T-cell (primary cell): Measurements from ENCODE around the gene DOK4. TPM values are rescaled to one million over a fixed set of nuclear protein-coding genes. Genes with fewer than 3 reads are reported as not detected.

Experiments used
- ATAC-seq, 4 experiments: fragments of 200-7000 bp in 3 of 4; fragments of 150-1000 bp in 1 of 4; cut with Tn5 transposase; replicated peaks in 1 of 4; 1 replicate in 3 of 4; 2 replicates in 1 of 4; pipeline ENCODE4 v1.10.0; 2021; ENCODE audit warnings: moderate library complexity in 3 of 4, mild to moderate bottlenecking in 2 of 4, moderate number of reproducible peaks in 1 of 4
- CTCF ChIA-PET, 2 donors: fragments of 300-600 bp; sonication (Branson Sonifier 250); formaldehyde crosslinking; loops; one replicate each; lab custom pipeline; 2022; ENCODE audit warnings: antibody characterized with exemption in 2 of 2; lab: Charles Lee
- POLR2A ChIA-PET, 2 donors: fragments of 300-600 bp; sonication (Branson Sonifier 250); formaldehyde crosslinking; loops; one replicate each; lab custom pipeline; 2022; ENCODE audit warnings: antibody characterized with exemption in 2 of 2; lab: Charles Lee
- DNase-seq, 35 experiments: peaks; one replicate each; pipeline versions ENCODE4 v3.0.0 to v3.0.0-alpha.2; 2013 to 2023
- H3K27ac ChIP-seq: one replicate; pipeline ENCODE4 v1.5.1; 2013; ENCODE audit warnings: low read length
- H3K27me3 ChIP-seq, 2 experiments: replicated peaks in 1 of 2; 1 replicate in 1 of 2; 2 replicates in 1 of 2; pipeline versions ENCODE4 v1.6.1 to v1.7.0; 2013; ENCODE audit warnings: low read length in 1 of 2, mixed read lengths in 1 of 2; ENCODE audit not compliant: control insufficient read depth in 2 of 2, insufficient read depth in 2 of 2; ENCODE audit errors: extremely low read depth in 1 of 2
- H3K36me3 ChIP-seq, 2 donors: 1 replicate in 1 of 2; 2 replicates in 1 of 2; pipeline versions ENCODE4 v1.6.1 to v1.7.0; 2013; ENCODE audit warnings: low read length in 1 of 2; ENCODE audit not compliant: control insufficient read depth in 2 of 2, insufficient read depth in 1 of 2; ENCODE audit errors: extremely low read depth in 1 of 2
- H3K4me1 ChIP-seq, 2 experiments: 1 replicate in 1 of 2; 2 replicates in 1 of 2; pipeline versions ENCODE4 v1.6.1 to v1.7.0; 2013; ENCODE audit warnings: low read length in 2 of 2, mixed read lengths in 1 of 2; ENCODE audit not compliant: insufficient read depth in 2 of 2, control insufficient read depth in 1 of 2; ENCODE audit errors: extremely low read depth in 1 of 2
- H3K4me3 ChIP-seq, 2 donors: 1 replicate in 1 of 2; 2 replicates in 1 of 2; pipeline versions ENCODE4 v1.5.1 to v1.7.0; 2013; ENCODE audit warnings: mild to moderate bottlenecking in 2 of 2, low read length in 1 of 2, moderate library complexity in 1 of 2; ENCODE audit not compliant: control insufficient read depth in 1 of 2; ENCODE audit errors: extremely low read depth in 1 of 2
- H3K9me3 ChIP-seq: 2 replicates; pipeline ENCODE4 v1.7.0; 2013
- H3K27ac Mint-ChIP-seq, 2 donors: one replicate each; pipeline ENCODE4 v1.8.0; 2020 to 2021; ENCODE audit warnings: mild to moderate bottlenecking in 2 of 2, mixed read lengths in 2 of 2
- H3K27me3 Mint-ChIP-seq, 2 donors: one replicate each; pipeline ENCODE4 v1.8.0; 2021 to 2022; ENCODE audit warnings: mixed read lengths in 2 of 2
- H3K36me3 Mint-ChIP-seq: one replicate; pipeline ENCODE4 v1.8.0; 2021; ENCODE audit warnings: mixed read lengths
- H3K4me1 Mint-ChIP-seq, 3 donors: one replicate each; pipeline ENCODE4 v1.8.0; 2020 to 2022; ENCODE audit warnings: mixed read lengths in 3 of 3, mild to moderate bottlenecking in 1 of 3
- H3K4me3 Mint-ChIP-seq, 3 donors: one replicate each; pipeline ENCODE4 v1.8.0; 2020 to 2022; ENCODE audit warnings: mild to moderate bottlenecking in 3 of 3, mixed read lengths in 3 of 3, moderate library complexity in 3 of 3
- H3K9me3 Mint-ChIP-seq, 3 donors: one replicate each; pipeline ENCODE4 v1.8.0; 2020 to 2022; ENCODE audit warnings: mixed read lengths in 3 of 3
- WGBS: methylation state at CpG from one replicate; pipeline ENCODE4 v1.1.5; 2013; ENCODE audit warnings: missing lambda C conversion rate; ENCODE audit not compliant: insufficient coverage; 5-methylcytosine and 5-hydroxymethylcytosine counted together
- total RNA-seq, 35 experiments: library from RNA in 6 of 35; stranded (reverse) in 6 of 35; fragments of 120-200 nt in 1 of 35; gene quantifications; one replicate each; pipeline versions ENCODE4 v1.2.1 to v1.2.4 and lab custom pipeline; 2013 to 2026

DOK4 gene
- total RNA-seq, 5 donors from 2014 or later (not counting 1 experiment from before 2014, with no cell fraction given) = 2.2 to 4.1 (median 3.1) TPM

DNA sequence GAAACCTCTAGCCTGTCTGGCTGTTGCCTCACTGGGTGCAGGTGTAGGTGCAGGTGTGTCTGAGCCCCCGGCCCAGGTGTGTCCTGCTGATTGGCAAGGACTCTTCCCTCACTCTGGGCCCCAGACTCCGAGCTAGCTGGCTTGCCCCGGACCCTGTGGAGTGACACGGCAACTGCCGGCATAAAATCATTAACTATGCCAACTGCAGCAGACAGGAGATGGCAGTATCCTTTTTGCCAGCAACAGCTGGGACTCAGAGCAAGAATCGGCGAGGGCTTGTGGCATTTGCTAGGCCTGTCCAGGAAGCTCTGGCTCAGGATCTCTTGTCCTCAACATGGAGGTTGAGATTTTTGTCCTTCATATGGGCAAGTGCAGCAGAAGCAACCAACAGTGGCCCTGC is 59.9 kb downstream of the DOK4 start:
- Histone ChIP-seq H3K27me3 (no peaks in the 10 kb centered on the region), H3K9me3 (no peaks in the 10 kb centered on the region), H3K4me1 (no peaks in the 10 kb centered on the region), H3K4me3 (no peak overlapping the region), H3K27ac (no peak overlapping the region), H3K36me3 (peaks cover 0 to 35% of the 10 kb centered on the region in 2 donors)
- 96% methylated on average over 7 of the region's 7 CpGs for WGBS
- H3K36me3 Mint-ChIP-seq = peaks cover 39% of the 10 kb centered on the region
- H3K4me1 Mint-ChIP-seq = peaks cover 0 to 6% (median 0%) of the 10 kb centered on the region in 3 donors
- no peaks in the 10 kb centered on the region for H3K27me3 Mint-ChIP-seq
- H3K27ac Mint-ChIP-seq = no peak overlapping the region
- no peak for DNase-seq
- no peaks in the 10 kb centered on the region for H3K9me3 Mint-ChIP-seq
- ChIA-PET CTCF (interaction anchor here in 1 of 2 donors (0.9 kb wide), 1 partner anchor 10 kb away, joined by 3 read pairs; no protein-coding TSS in a partner anchor), POLR2A (no interaction called here)
- ATAC-seq = no peak
- no peak overlapping the region for H3K4me3 Mint-ChIP-seq

DNA sequence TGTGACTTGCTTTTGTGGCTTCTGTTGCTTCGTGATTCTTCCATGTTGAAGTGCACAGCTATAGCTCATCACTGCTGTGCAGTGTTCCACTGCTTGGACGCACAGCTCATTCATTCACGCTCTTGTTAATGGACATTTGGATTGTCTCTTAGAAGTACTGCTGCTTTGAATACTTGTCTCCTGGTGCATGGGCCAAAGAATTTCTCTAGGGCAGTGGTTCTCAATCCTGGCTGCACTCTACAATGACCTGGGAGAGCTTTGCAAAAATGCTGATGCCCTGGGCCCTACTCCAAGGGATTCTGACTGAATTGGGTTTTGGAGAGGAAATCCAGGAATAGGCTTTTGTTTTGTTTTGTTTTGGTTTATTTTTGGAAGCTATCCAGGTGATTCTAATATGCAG is 61.7 kb downstream of the DOK4 start:
- no peaks in the 10 kb centered on the region for H3K9me3 ChIP-seq
- ATAC-seq = no peak
- H3K4me3 ChIP-seq = no peak overlapping the region
- ChIA-PET POLR2A (no interaction called here), CTCF (interaction anchor here in 1 of 2 donors (0.5 to 0.6 kb wide), 2 partner anchors 11 to 762 kb away, joined by 4 to 5 read pairs; no protein-coding TSS in a partner anchor)
- peaks cover 0 to 18% of the 10 kb centered on the region in 2 donors for H3K36me3 ChIP-seq
- H3K27me3 ChIP-seq = peaks cover 0 to 2% of the 10 kb centered on the region in 2 experiments
- DNase-seq = no peak
- H3K4me3 Mint-ChIP-seq = no peak overlapping the region
- 87% methylated on average over 3 of the region's 3 CpGs for WGBS
- H3K27ac ChIP-seq = no peak overlapping the region
- no peaks in the 10 kb centered on the region for H3K4me1 ChIP-seq
- H3K36me3 Mint-ChIP-seq = peaks cover 23% of the 10 kb centered on the region
- no peaks in the 10 kb centered on the region for H3K27me3 Mint-ChIP-seq
- H3K27ac Mint-ChIP-seq = no peak overlapping the region
- H3K4me1 Mint-ChIP-seq = peaks cover 0 to 3% (median 2%) of the 10 kb centered on the region in 3 donors
- H3K9me3 Mint-ChIP-seq = no peaks in the 10 kb centered on the region

DNA sequence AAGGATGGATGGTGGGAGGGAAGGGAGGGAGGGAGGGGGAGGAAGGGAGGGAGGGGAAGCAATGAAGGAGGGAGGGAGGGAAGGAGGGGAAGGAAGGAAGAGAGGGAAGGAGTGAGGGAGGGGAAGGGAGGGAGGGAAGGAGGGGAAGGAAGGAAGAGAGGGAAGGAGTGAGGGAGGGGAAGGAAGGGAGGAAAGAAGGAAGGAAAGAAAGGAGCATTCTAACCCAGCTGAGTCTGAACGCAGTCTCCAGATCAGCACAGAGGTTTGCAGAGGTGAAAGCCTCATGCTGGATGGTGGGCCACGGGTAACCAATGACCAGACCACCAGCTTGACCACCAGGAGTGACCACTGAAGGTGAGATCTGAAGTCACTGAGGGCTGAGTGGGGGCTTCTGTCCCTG is 63.1 kb downstream of the DOK4 start:
- no peaks in the 10 kb centered on the region for H3K27me3 Mint-ChIP-seq
- H3K4me3 ChIP-seq = no peak overlapping the region
- H3K4me1 ChIP-seq = peaks cover 0 to 11% of the 10 kb centered on the region in 2 experiments
- 80% methylated on average over 1 of the region's 2 CpGs for WGBS
- peaks cover 12% of the 10 kb centered on the region for H3K36me3 Mint-ChIP-seq
- no peak overlapping the region for H3K27ac ChIP-seq
- no peak overlapping the region for H3K4me3 Mint-ChIP-seq
- peaks cover 0 to 2% of the 10 kb centered on the region in 2 experiments for H3K27me3 ChIP-seq
- H3K4me1 Mint-ChIP-seq = peaks cover 9 to 13% (median 11%) of the 10 kb centered on the region in 3 donors
- no peaks in the 10 kb centered on the region for H3K9me3 ChIP-seq
- H3K9me3 Mint-ChIP-seq = no peaks in the 10 kb centered on the region
- ChIA-PET CTCF (interaction anchor here (0.9 to 1.6 kb wide), 2 partner anchors 11 to 97 kb away, joined by 3 read pairs; no protein-coding TSS in a partner anchor), POLR2A (no interaction called here)
- no peak for ATAC-seq
- no peak for DNase-seq
- peaks cover 0 to 8% of the 10 kb centered on the region in 2 donors for H3K36me3 ChIP-seq
- H3K27ac Mint-ChIP-seq = no peak overlapping the region

DNA sequence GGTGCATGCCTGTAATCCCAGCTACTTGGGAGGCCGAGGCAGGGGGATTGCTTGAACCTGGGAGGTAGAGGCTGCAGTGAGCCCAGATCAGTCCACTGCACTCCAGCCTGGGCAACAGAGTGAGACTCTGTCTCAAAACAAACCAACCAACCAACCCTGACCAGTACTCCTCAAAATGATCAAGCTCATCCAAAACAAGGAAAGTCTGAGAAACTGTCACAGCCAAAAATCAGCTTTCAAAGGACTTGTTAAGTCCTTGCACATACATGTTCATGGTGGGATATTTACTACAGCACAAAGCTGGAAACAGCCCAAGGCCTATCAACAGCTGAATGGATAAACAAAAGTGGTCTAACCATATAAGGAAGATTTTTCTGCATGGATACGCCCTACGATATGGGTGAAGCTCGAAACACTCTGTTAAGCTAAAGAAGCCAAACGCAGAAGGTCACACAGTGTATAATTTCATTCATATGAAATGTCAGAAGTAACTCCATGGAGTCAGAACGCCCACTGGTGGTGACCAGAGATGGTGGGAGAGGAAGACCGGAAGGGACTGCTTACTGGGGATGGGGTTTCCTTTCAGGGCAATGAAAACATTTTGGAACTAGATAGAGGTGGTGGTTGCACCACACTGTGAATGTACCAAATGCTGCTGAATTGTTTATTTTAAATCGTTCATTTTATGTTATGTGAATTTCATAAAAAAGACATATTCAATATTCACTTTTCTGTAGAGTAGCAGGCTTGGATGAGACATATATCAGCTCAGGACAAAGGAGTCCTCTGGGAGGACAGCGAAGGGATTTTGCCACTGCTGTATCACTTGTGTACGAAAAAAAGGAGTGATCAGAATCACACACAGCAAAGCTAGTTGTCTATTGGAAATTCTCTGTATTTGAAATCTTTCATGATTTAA is 64.0 kb downstream of the DOK4 start:
- H3K4me3 Mint-ChIP-seq = no peak overlapping the region
- DNase-seq = no peak
- H3K36me3 Mint-ChIP-seq = peaks cover 4% of the 10 kb centered on the region
- CTCF ChIA-PET = interaction anchor here (0.9 to 1.6 kb wide), 2 partner anchors 11 to 97 kb away, joined by 3 read pairs; no protein-coding TSS in a partner anchor
- no peak overlapping the region for H3K4me3 ChIP-seq
- peaks cover 15 to 17% (median 16%) of the 10 kb centered on the region in 3 donors for H3K4me1 Mint-ChIP-seq
- no peaks in the 10 kb centered on the region for H3K36me3 ChIP-seq
- H3K4me1 ChIP-seq = peaks cover 0 to 16% of the 10 kb centered on the region in 2 experiments
- no peak overlapping the region for H3K27ac Mint-ChIP-seq
- WGBS = 85% methylated on average over 5 of the region's 10 CpGs
- H3K9me3 ChIP-seq = no peaks in the 10 kb centered on the region
- H3K27ac ChIP-seq = no peak overlapping the region
- peaks cover 0 to 2% of the 10 kb centered on the region in 2 experiments for H3K27me3 ChIP-seq
- no peaks in the 10 kb centered on the region for H3K9me3 Mint-ChIP-seq
- POLR2A ChIA-PET = interaction anchor here (0.5 to 0.6 kb wide), 3 partner anchors 52 to 187 kb away, joined by 4 to 11 read pairs (median 7); no protein-coding TSS in a partner anchor
- no peaks in the 10 kb centered on the region for H3K27me3 Mint-ChIP-seq
- no peak for ATAC-seq

Other genes starting within 250 kb of the DOK4 start
- gene ARL2BP, start 241.2 kb downstream of the DOK4 start, total RNA-seq = 10 to 100 TPM; 34.6 to 62.2 (median 48.4) TPM
- gene PLLP, start 201.8 kb downstream of the DOK4 start, total RNA-seq = 1 to 10 TPM; 1.4 to 4.3 (median 3.3) TPM
- gene CCL22, start 127.7 kb downstream of the DOK4 start, total RNA-seq = 10 to 100 TPM in 3 of 5 donors, not detected in 2; 13.0 to 27.3 (median 13.0) TPM
- under 1 TPM in 3 of 5 donors, not detected in 2; 0.13 to 0.18 (median 0.16) TPM for gene CX3CL1, start 114.0 kb downstream of the DOK4 start, total RNA-seq
- 1 to 10 TPM in 2 of 5 donors, under 1 TPM in 1, not detected in 2; 0.93 to 1.2 (median 1.2) TPM for gene CCL17, start 81.7 kb downstream of the DOK4 start, total RNA-seq
- gene CIAPIN1, start 39.1 kb downstream of the DOK4 start, total RNA-seq = 10 to 100 TPM; 26.5 to 46.8 (median 28.5) TPM
- 10 to 100 TPM; 18.0 to 35.3 (median 34.2) TPM for gene COQ9, start 39.0 kb downstream of the DOK4 start, total RNA-seq
- 10 to 100 TPM; 63.8 to 93.9 (median 69.0) TPM for gene POLR2C, start 23.8 kb downstream of the DOK4 start, total RNA-seq
- 10 to 100 TPM in 1 of 5 donors, 1 to 10 TPM in 4; 6.1 to 11.2 (median 6.6) TPM for gene CCDC102A, start 50.1 kb upstream of the DOK4 start, total RNA-seq
- gene ADGRG5, start 56.1 kb upstream of the DOK4 start, total RNA-seq = 10 to 100 TPM in 1 of 5 donors, 1 to 10 TPM in 4; 1.5 to 10.2 (median 5.9) TPM
- 10 to 100 TPM in 4 of 5 donors, 1 to 10 TPM in 1; 7.8 to 91.7 (median 11.7) TPM for gene ADGRG1, start 142.1 kb upstream of the DOK4 start, total RNA-seq
- gene ADGRG3, start 181.8 kb upstream of the DOK4 start, total RNA-seq = 1 to 10 TPM in 1 of 5 donors, under 1 TPM in 3, not detected in 1; 0.16 to 1.8 (median 0.40) TPM
- not detected for gene DRC7, start 208.3 kb upstream of the DOK4 start, total RNA-seq
- gene KATNB1, start 249.3 kb upstream of the DOK4 start, total RNA-seq = 10 to 100 TPM; 23.0 to 28.0 (median 25.5) TPM